ENCODE results near the gene ADRA2B.

DNA sequence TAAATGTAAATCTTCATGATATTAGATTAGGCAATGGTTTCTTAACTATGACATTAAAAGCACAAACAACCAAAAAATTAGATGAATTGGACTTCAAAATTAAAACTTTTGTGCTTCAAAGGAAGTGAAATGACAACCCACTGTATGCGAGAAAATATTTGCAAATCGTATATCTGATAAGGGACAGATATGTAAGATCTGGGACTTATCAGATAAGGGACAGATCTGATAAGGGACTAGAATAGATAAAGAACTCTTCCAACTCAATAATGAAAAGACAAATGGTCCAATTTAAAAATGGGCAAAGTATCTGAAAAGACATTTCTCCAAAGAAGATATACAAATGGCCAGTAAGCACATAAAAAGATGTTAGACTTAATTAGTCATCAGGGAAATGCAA lies 29.2 kb downstream of the ADRA2B start:
- TF ChIP-seq, protein P1, sequence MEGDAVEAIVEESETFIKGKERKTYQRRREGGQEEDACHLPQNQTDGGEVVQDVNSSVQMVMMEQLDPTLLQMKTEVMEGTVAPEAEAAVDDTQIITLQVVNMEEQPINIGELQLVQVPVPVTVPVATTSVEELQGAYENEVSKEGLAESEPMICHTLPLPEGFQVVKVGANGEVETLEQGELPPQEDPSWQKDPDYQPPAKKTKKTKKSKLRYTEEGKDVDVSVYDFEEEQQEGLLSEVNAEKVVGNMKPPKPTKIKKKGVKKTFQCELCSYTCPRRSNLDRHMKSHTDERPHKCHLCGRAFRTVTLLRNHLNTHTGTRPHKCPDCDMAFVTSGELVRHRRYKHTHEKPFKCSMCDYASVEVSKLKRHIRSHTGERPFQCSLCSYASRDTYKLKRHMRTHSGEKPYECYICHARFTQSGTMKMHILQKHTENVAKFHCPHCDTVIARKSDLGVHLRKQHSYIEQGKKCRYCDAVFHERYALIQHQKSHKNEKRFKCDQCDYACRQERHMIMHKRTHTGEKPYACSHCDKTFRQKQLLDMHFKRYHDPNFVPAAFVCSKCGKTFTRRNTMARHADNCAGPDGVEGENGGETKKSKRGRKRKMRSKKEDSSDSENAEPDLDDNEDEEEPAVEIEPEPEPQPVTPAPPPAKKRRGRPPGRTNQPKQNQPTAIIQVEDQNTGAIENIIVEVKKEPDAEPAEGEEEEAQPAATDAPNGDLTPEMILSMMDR (IDR thresholded peaks at IDR 0.05) = no peak
- TF ChIP-seq, protein P2, sequence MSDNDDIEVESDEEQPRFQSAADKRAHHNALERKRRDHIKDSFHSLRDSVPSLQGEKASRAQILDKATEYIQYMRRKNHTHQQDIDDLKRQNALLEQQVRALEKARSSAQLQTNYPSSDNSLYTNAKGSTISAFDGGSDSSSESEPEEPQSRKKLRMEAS (IDR thresholded peaks at IDR 0.05) = no peak
- TF ChIP-seq, protein P3, sequence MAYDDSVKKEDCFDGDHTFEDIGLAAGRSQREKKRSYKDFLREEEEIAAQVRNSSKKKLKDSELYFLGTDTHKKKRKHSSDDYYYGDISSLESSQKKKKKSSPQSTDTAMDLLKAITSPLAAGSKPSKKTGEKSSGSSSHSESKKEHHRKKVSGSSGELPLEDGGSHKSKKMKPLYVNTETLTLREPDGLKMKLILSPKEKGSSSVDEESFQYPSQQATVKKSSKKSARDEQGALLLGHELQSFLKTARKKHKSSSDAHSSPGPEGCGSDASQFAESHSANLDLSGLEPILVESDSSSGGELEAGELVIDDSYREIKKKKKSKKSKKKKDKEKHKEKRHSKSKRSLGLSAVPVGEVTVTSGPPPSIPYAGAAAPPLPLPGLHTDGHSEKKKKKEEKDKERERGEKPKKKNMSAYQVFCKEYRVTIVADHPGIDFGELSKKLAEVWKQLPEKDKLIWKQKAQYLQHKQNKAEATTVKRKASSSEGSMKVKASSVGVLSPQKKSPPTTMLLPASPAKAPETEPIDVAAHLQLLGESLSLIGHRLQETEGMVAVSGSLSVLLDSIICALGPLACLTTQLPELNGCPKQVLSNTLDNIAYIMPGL (CRISPR knock-in tag; IDR thresholded peaks at IDR 0.05; ENCODE audit: borderline replicate concordance) = no peak
- TF ChIP-seq, protein P4, sequence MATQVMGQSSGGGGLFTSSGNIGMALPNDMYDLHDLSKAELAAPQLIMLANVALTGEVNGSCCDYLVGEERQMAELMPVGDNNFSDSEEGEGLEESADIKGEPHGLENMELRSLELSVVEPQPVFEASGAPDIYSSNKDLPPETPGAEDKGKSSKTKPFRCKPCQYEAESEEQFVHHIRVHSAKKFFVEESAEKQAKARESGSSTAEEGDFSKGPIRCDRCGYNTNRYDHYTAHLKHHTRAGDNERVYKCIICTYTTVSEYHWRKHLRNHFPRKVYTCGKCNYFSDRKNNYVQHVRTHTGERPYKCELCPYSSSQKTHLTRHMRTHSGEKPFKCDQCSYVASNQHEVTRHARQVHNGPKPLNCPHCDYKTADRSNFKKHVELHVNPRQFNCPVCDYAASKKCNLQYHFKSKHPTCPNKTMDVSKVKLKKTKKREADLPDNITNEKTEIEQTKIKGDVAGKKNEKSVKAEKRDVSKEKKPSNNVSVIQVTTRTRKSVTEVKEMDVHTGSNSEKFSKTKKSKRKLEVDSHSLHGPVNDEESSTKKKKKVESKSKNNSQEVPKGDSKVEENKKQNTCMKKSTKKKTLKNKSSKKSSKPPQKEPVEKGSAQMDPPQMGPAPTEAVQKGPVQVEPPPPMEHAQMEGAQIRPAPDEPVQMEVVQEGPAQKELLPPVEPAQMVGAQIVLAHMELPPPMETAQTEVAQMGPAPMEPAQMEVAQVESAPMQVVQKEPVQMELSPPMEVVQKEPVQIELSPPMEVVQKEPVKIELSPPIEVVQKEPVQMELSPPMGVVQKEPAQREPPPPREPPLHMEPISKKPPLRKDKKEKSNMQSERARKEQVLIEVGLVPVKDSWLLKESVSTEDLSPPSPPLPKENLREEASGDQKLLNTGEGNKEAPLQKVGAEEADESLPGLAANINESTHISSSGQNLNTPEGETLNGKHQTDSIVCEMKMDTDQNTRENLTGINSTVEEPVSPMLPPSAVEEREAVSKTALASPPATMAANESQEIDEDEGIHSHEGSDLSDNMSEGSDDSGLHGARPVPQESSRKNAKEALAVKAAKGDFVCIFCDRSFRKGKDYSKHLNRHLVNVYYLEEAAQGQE (IDR thresholded peaks at IDR 0.05) = no peak
- TF ChIP-seq POLR2A (IDR thresholded peaks at IDR 0.05; ENCODE audit: low read length) (no peak), BHLHE40 (IDR thresholded peaks at IDR 0.05; ENCODE audit: low read depth, low read length) (no peak), HOXA7 (CRISPR knock-in tag; IDR thresholded peaks at IDR 0.05) (no peak), JUNB (IDR thresholded peaks at IDR 0.05) (no peak), TP53 (CRISPR knock-in tag; IDR thresholded peaks at IDR 0.05) (no peak), MAZ (IDR thresholded peaks at IDR 0.05; ENCODE audit: borderline replicate concordance, low read depth, low read length) (no peak), ESRRA (IDR thresholded peaks at IDR 0.05; ENCODE audit: borderline replicate concordance, low read length) (no peak), PHF8 (IDR thresholded peaks at IDR 0.05; ENCODE audit: borderline replicate concordance, low read depth) (no peak), EP300 (IDR thresholded peaks at IDR 0.05) (no peak)
- TF ChIP-seq, protein P5, sequence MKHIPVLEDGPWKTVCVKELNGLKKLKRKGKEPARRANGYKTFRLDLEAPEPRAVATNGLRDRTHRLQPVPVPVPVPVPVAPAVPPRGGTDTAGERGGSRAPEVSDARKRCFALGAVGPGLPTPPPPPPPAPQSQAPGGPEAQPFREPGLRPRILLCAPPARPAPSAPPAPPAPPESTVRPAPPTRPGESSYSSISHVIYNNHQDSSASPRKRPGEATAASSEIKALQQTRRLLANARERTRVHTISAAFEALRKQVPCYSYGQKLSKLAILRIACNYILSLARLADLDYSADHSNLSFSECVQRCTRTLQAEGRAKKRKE (CRISPR knock-in tag; IDR thresholded peaks at IDR 0.05; ENCODE audit: low read depth) = no peak
